Measurements from ENCODE around the gene PLD1. TPM values are rescaled to one million over a fixed set of nuclear protein-coding genes. Genes with fewer than 3 reads are reported as not detected.

PLD1 gene
- total RNA-seq = 134 and 173 TPM in 2 replicates

GRCh38 chr3:171809861-171810628, at the start of gene PLD1:
PLD1 (minus strand) TSS chr3:171810483; CDS start chr3:171738051, 72,432 bp downstream.

GRCh38 chr3:171842864-171843518, 32.7 kb upstream of the PLD1 start, which contains the start of gene TMEM212:
TMEM212 (plus strand) TSS chr3:171843349; CDS start chr3:171843384, 35 bp downstream.

Other genes starting within 250 kb of the PLD1 start
- gene TMEM212, start 32.9 kb upstream of the PLD1 start, total RNA-seq = not detected in 2 replicates
- 257 and 258 TPM in 2 replicates for gene FNDC3B, start 229.1 kb upstream of the PLD1 start, total RNA-seq